Tibial nerve (tissue), 4 donors: ENCODE results near the gene FZD4. TPM values are rescaled to one million over a fixed set of nuclear protein-coding genes. Genes with fewer than 3 reads are reported as not detected.
"Not testable (repeated sequence)": the region's sequence is repeated elsewhere in the genome, so short reads cannot be mapped to it uniquely, and the experiment has no call there.

Experiments used
- DNase-seq, 2 donors: peaks; one replicate each; pipeline ENCODE4 v3.0.0-alpha.2; 2019; ENCODE audit warnings: low spot score in 2 of 2
- H3K27ac ChIP-seq, 4 donors: fragments of 200-600 bp; sonication (generic) in 3 of 4; one replicate each; pipeline ENCODE4 v1.5.1; 2017 to 2019; ENCODE audit warnings: mild to moderate bottlenecking in 1 of 4
- H3K27me3 ChIP-seq, 2 donors: fragments of 200-600 bp; sonication (generic) in 1 of 2; one replicate each; pipeline versions ENCODE4 v1.5.1 to v1.6.0; 2017 to 2019
- H3K36me3 ChIP-seq, 3 donors: fragments of 200-600 bp; sonication (generic); one replicate each; pipeline ENCODE4 v1.5.1; 2018 to 2019
- H3K4me1 ChIP-seq, 4 donors: fragments of 200-600 bp; sonication (generic) in 3 of 4; one replicate each; pipeline ENCODE4 v1.5.1; 2017 to 2019
- H3K4me3 ChIP-seq, 4 donors: fragments of 200-600 bp; sonication (generic) in 3 of 4; one replicate each; pipeline ENCODE4 v1.5.1; 2017 to 2019; ENCODE audit warnings: mild to moderate bottlenecking in 1 of 4, moderate library complexity in 1 of 4
- H3K9me3 ChIP-seq, 4 donors: fragments of 200-600 bp; sonication (generic) in 3 of 4; one replicate each; pipeline ENCODE4 v1.5.1; 2017 to 2019
- CTCF ChIP-seq, 5 experiments: fragments of 200-600 bp in 3 of 5; fragments of 450-650 bp in 2 of 5; sonication (generic) in 3 of 5; IDR thresholded peaks; one replicate each; pipeline ENCODE4 v1.5.1; 2016 to 2019; ENCODE audit warnings: antibody characterized with exemption in 5 of 5, mild to moderate bottlenecking in 3 of 5, moderate library complexity in 2 of 5
- EP300 ChIP-seq, 2 donors: sonication (generic); formaldehyde crosslinking; IDR thresholded peaks; one replicate each; pipeline ENCODE4 v1.6.1; 2017; ENCODE audit warnings: antibody characterized with exemption in 2 of 2, mild to moderate bottlenecking in 1 of 2
- POLR2A ChIP-seq, 2 donors: fragments of 450-650 bp; IDR thresholded peaks; one replicate each; pipeline ENCODE4 v1.6.1; 2017; ENCODE audit warnings: antibody characterized with exemption in 2 of 2, mild to moderate bottlenecking in 2 of 2, moderate library complexity in 2 of 2
- WGBS, 2 donors: methylation state at CpG; one replicate each; pipeline ENCODE4 v1.1.5; 2018; 5-methylcytosine and 5-hydroxymethylcytosine counted together
- total RNA-seq, 4 donors: library from RNA; depleted of rRNA; stranded (reverse); fragments of >200 nt; gene quantifications; one replicate each; pipeline ENCODE4 v1.1.0, GENCODE V29; 2016

The FZD4 gene
- total RNA-seq, 4 donors from 2014 or later, result 66.8 to 106 (median 80.4) TPM

- Histone ChIP-seq H3K27me3 (no peaks in the 10 kb centered on the region), H3K36me3 (peaks cover 0 to 47% (median 0%) of the 10 kb centered on the region in 3 donors), H3K9me3 (no peaks in the 10 kb centered on the region), H3K4me1 (peaks cover 0 to 76% (median 6%) of the 10 kb centered on the region in 4 donors), H3K4me3 (peak overlapping the region in 1 of 4 donors; percentile 95), H3K27ac (peak overlapping the region in 1 of 4 donors; percentile 0)
- no peak for TF ChIP-seq CTCF (IDR thresholded peaks at IDR 0.05)
- no peak for TF ChIP-seq EP300 (IDR thresholded peaks at IDR 0.05)
- no peak for TF ChIP-seq POLR2A (IDR thresholded peaks at IDR 0.05)
- DNase-seq, result no peak
- 63 to 73% methylated on average over 3 of the region's 3 CpGs for WGBS, 2 donors
These were observed 5.1 kb downstream of the FZD4 start for GRCh38 chr11:86949995-86950660.

GRCh38 chr11:86948733-86949132, 6.5 kb downstream of the FZD4 start:
- 75 to 89% methylated on average over 5 of the region's 5 CpGs for WGBS, 2 donors
- Histone ChIP-seq H3K9me3 (no peaks in the 10 kb centered on the region), H3K27me3 (no peaks in the 10 kb centered on the region), H3K27ac (peak overlapping the region in 2 of 4 donors; percentile 9 to 36), H3K4me3 (peak overlapping the region in 1 of 4 donors; percentile 22), H3K36me3 (peaks cover 0 to 59% (median 0%) of the 10 kb centered on the region in 3 donors), H3K4me1 (peaks cover 0 to 78% (median 6%) of the 10 kb centered on the region in 4 donors)
- no peak for DNase-seq
- TF ChIP-seq POLR2A (IDR thresholded peaks at IDR 0.05) (no peak), CTCF (IDR thresholded peaks at IDR 0.05) (no peak), EP300 (IDR thresholded peaks at IDR 0.05) (no peak)

- Histone ChIP-seq H3K4me1 (peaks cover 0 to 68% (median 6%) of the 10 kb centered on the region in 4 donors), H3K9me3 (no peaks in the 10 kb centered on the region), H3K27ac (peak overlapping the region in 2 of 4 donors; percentile 7 to 36), H3K27me3 (no peaks in the 10 kb centered on the region), H3K36me3 (peaks cover 0 to 59% (median 0%) of the 10 kb centered on the region in 3 donors), H3K4me3 (no peak overlapping the region)
- DNase-seq, result no peak
- TF ChIP-seq CTCF (IDR thresholded peaks at IDR 0.05), result no peak
- TF ChIP-seq EP300 (IDR thresholded peaks at IDR 0.05), result no peak
- TF ChIP-seq POLR2A (IDR thresholded peaks at IDR 0.05), result no peak
These were observed 7.7 kb downstream of the FZD4 start for GRCh38 chr11:86947541-86947940.

- not testable (repeated sequence) for H3K27me3 ChIP-seq, H3K4me3 ChIP-seq, DNase-seq, H3K9me3 ChIP-seq, H3K27ac ChIP-seq
- Histone ChIP-seq H3K4me1 (peaks cover 0 to 71% (median 24%) of the 10 kb centered on the region in 4 donors), H3K36me3 (peaks cover 0 to 40% (median 0%) of the 10 kb centered on the region in 3 donors)
- WGBS, 2 donors, result 97 to 98% methylated on average over 8 of the region's 8 CpGs
These were observed 11.7 kb downstream of the FZD4 start for GRCh38 chr11:86943505-86943904.

GRCh38 chr11:86941871-86942599, 13.2 kb downstream of the FZD4 start:
- H3K27ac ChIP-seq, result peak overlapping the region in 3 of 4 donors; percentile 29 to 80 (median 75)
- no peak overlapping the region for H3K4me3 ChIP-seq
- TF ChIP-seq EP300 (IDR thresholded peaks at IDR 0.05) (no peak), POLR2A (IDR thresholded peaks at IDR 0.05) (no peak), CTCF (IDR thresholded peaks at IDR 0.05) (no peak)
- H3K27me3 ChIP-seq, result no peaks in the 10 kb centered on the region
- 60 to 69% methylated on average over 4 of the region's 4 CpGs for WGBS, 2 donors
- H3K9me3 ChIP-seq, result no peaks in the 10 kb centered on the region
- DNase-seq, result no peak
- peaks cover 0 to 61% (median 21%) of the 10 kb centered on the region in 4 donors for H3K4me1 ChIP-seq
- H3K36me3 ChIP-seq, result peaks cover 0 to 31% (median 0%) of the 10 kb centered on the region in 3 donors
